Nephron (organoid): ENCODE measurements around the gene ADARB2.
A peak's percentile ranks its signal among the peaks of the same experiment; 100 is the strongest.

Experiments used
- H3K27ac Mint-ChIP-seq, 3 experiments: 2 replicates each; pipeline ENCODE4 v1.8.0; 2020; ENCODE audit warnings: mixed read lengths in 3 of 3, mild to moderate bottlenecking in 2 of 3, moderate library complexity in 1 of 3
- H3K27me3 Mint-ChIP-seq: 2 replicates; pipeline ENCODE4 v1.8.0; 2021; ENCODE audit warnings: low read depth, mild to moderate bottlenecking, moderate library complexity, mixed read lengths
- H3K36me3 Mint-ChIP-seq: 2 replicates; pipeline ENCODE4 v1.8.0; 2020; ENCODE audit warnings: low read depth, mixed read lengths
- H3K4me1 Mint-ChIP-seq: 2 replicates; pipeline ENCODE4 v1.8.0; 2020; ENCODE audit warnings: mixed read lengths
- H3K4me3 Mint-ChIP-seq, 3 experiments: 2 replicates each; pipeline ENCODE4 v1.8.0; 2020; ENCODE audit warnings: mild to moderate bottlenecking in 3 of 3, mixed read lengths in 3 of 3, moderate library complexity in 2 of 3
- H3K9me3 Mint-ChIP-seq: 2 replicates; pipeline ENCODE4 v1.8.0; 2020; ENCODE audit warnings: mixed read lengths
- TF ChIP-seq, protein P1 (sequence below), 3 experiments: fragments of 200-600 bp; sonication (generic); IDR thresholded peaks; one replicate each; pipeline ENCODE4 v1.5.0; 2021; ENCODE audit warnings: antibody characterized with exemption in 3 of 3; ENCODE audit not compliant: unreplicated experiment in 3 of 3

The ADARB2 gene

DNA sequence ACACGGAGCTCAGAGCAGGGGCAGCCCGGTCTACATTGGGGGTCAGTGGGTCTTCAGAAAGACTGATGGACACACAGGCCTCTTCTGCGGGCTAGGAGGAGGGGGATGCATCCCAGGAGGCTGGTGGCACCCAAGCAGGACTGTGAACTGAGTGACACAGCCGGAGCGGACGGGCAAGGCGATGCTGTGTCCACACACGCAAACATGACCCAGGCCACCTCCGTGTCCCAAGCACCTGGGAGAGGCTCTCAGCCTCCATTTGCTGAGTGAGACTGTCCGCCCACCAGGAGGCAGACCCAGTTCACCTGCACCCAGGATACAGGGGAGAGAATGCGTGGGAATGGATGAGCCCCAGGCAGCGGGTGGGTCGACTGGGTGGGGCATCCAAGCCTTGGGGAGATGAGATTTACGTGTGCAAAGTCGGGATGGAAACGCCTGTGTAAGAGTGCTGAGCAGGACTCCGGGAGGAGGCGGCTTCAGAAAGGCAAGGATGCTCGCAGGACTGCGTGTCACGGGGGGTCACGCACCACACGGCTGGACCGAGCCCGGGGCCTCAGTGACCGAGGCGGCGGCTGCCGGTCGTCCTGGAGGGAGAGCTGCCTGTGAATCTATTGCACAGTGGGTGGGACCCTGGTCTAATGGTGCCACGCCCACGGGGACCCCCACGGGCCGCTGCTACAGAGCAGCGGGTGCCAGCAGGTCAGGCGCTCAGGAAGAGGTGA, 262.8 kb downstream of the ADARB2 start:
- Mint-ChIP-seq H3K27ac (no peak overlapping the region), H3K9me3 (peaks cover 19% of the 10 kb centered on the region), H3K27me3 (peaks cover 41% of the 10 kb centered on the region), H3K36me3 (peaks cover 3% of the 10 kb centered on the region), H3K4me3 (no peak overlapping the region), H3K4me1 (peaks cover 14% of the 10 kb centered on the region)
- TF ChIP-seq, protein P1, sequence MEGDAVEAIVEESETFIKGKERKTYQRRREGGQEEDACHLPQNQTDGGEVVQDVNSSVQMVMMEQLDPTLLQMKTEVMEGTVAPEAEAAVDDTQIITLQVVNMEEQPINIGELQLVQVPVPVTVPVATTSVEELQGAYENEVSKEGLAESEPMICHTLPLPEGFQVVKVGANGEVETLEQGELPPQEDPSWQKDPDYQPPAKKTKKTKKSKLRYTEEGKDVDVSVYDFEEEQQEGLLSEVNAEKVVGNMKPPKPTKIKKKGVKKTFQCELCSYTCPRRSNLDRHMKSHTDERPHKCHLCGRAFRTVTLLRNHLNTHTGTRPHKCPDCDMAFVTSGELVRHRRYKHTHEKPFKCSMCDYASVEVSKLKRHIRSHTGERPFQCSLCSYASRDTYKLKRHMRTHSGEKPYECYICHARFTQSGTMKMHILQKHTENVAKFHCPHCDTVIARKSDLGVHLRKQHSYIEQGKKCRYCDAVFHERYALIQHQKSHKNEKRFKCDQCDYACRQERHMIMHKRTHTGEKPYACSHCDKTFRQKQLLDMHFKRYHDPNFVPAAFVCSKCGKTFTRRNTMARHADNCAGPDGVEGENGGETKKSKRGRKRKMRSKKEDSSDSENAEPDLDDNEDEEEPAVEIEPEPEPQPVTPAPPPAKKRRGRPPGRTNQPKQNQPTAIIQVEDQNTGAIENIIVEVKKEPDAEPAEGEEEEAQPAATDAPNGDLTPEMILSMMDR (IDR thresholded peaks at IDR 0.05; ENCODE audit: unreplicated experiment in 3 of 3): no peak

DNA sequence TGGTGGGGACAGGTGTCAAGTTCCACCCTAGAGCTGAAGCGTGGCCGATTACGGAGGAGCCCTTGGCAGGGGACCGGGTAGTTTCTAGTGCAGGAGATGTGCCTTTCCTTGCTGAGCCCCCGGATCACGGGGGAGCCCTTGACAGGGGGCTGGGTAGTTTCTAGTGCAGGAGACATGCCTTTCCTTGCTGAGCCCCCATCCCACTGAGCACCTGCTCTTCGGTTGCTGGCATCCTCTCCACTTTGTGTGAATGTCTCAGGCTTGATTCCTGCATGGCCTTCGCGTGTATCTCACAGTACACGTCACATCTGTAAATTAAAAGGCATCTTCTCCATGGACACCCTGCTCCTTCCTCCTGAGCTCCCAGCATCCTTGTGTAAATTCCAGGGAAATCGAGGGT, 263.5 kb downstream of the ADARB2 start:
- Mint-ChIP-seq H3K36me3 (peaks cover 3% of the 10 kb centered on the region), H3K4me1 (peaks cover 17% of the 10 kb centered on the region), H3K27me3 (peaks cover 43% of the 10 kb centered on the region), H3K9me3 (peaks cover 15% of the 10 kb centered on the region), H3K4me3 (no peak overlapping the region), H3K27ac (no peak overlapping the region)
- TF ChIP-seq, protein P1 (IDR thresholded peaks at IDR 0.05; ENCODE audit: unreplicated experiment in 3 of 3): no peak

DNA sequence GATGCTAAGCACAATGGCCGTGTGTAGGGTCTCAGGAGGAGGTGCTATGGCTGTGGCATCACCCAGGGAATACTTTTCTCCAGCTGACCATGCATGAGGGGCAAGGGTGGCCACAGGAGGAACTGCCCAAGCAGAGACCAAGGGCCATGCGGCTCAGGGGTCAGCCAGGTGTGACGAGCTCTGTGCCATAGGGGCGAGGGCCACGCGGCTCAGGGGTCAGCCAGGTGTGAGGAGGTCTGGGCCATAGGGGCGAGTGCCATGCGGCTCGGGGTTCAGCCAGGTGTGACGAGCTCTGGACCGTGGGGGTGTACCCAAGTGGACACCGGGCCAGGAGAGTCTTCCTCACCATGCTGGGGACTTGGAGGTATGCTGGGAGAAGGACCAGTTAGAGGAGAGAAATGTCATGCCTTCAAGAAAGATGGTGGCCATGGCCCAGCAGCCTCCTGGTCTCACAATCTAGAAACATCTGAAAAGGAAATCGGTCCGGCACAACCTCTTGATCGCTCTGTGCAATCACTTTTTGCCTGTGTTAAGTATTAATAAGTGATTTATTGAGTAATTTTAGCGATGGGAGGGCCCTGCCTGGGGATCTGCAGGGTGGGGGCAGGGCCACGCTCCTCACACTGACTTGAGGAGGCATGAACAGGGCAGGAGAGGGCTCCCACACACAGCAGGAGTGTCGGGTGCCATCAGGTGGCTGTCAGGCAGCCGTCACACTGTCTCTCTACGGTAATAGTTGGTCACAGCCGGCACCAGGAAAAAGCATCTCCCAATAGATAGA, 265.0 kb downstream of the ADARB2 start:
- Mint-ChIP-seq H3K27me3 (peaks cover 46% of the 10 kb centered on the region), H3K27ac (no peak overlapping the region), H3K4me1 (peaks cover 25% of the 10 kb centered on the region), H3K36me3 (peaks cover 2% of the 10 kb centered on the region), H3K9me3 (peaks cover 4% of the 10 kb centered on the region), H3K4me3 (no peak overlapping the region)
- TF ChIP-seq, protein P1 (IDR thresholded peaks at IDR 0.05; ENCODE audit: unreplicated experiment in 3 of 3): no peak

DNA sequence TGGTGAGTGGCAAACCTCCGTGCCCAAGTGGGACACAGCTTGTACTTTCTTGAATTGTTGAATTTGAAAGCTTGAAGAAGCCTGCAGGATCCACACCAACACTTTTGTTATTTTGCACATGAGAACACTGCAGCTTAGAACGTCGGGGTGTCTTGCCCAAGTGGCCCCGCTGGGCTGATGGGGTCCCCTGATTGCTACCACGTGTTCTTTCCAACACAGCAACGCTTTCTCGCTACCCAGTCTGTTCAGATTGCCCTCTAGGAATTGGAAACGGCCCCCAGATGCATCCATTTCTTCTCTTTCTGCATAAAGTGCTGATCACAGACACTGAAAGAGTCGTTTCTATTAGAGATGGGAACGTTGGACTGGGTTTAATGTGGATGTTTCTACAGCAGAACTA, 268.5 kb downstream of the ADARB2 start:
- peaks cover 46% of the 10 kb centered on the region for H3K4me1 Mint-ChIP-seq
- peaks cover 47% of the 10 kb centered on the region for H3K27me3 Mint-ChIP-seq
- H3K36me3 Mint-ChIP-seq: no peaks in the 10 kb centered on the region
- H3K4me3 Mint-ChIP-seq: no peak overlapping the region
- H3K27ac Mint-ChIP-seq: no peak overlapping the region
- no peaks in the 10 kb centered on the region for H3K9me3 Mint-ChIP-seq
- TF ChIP-seq, protein P1 (IDR thresholded peaks at IDR 0.05; ENCODE audit: unreplicated experiment in 3 of 3): no peak

DNA sequence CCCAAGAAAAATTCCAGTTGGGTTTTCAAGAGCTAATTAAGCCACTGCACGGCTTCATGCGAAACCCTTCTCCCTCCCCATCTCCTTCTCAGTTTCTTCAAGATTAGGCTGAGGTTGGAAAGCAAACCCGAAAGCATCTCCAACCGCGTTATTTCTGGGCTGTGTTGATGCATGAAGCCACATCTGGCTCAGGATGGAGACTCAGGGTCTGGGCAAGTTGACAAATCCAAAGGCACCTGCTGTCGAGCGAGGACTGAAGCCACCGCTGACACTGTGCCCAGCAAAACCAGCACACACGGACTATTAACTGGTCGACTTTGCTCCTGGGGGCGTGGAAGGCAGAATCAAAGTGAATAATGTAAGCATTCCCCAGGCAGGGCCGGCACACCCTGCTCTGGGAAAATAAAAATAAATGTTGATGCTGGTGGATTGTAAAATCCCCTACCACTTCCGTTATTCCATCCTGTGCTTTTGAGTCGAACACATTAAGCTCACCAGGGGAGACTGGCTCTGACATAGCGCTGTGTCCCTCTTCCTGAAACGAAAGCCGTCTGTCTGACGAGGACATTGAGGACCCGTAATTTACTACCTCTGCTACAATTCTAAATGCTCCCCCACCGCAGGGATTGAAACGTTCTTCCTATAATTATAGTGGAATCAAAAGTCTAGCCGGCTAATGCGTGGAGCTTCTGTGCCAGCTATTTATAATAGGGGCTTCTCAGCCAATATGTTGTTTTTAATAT, 269.8 kb downstream of the ADARB2 start:
- TF ChIP-seq, protein P1 (IDR thresholded peaks at IDR 0.05; ENCODE audit: unreplicated experiment in 3 of 3): no peak
- H3K36me3 Mint-ChIP-seq: no peaks in the 10 kb centered on the region
- no peaks in the 10 kb centered on the region for H3K9me3 Mint-ChIP-seq
- no peak overlapping the region for H3K27ac Mint-ChIP-seq
- H3K4me3 Mint-ChIP-seq: peak overlapping the region in 1 of 3 experiments; percentile 42
- peaks cover 39% of the 10 kb centered on the region for H3K4me1 Mint-ChIP-seq
- H3K27me3 Mint-ChIP-seq: peaks cover 39% of the 10 kb centered on the region
